Stimulated activated CD4-positive, alpha-beta T cell treated with anti-CD3 and anti-CD28 coated beads, Interleukin-2, amount 100 ng/mL, for 48 hours (primary cell): ENCODE results near the gene NDUFS8.
"Not testable (repeated sequence)": the region's sequence is repeated elsewhere in the genome, so short reads cannot be mapped to it uniquely, and the experiment has no call there.

Experiments used
- DNase-seq, 2 donors: peaks; one replicate each; pipeline ENCODE4 v3.0.0-alpha.2; 2020

The NDUFS8 gene

GRCh38 chr11:68030318-68031143 is at the start of gene NDUFS8:
Gene NDUFS8, plus strand, starts transcription at chr11:68030681. Its CDS starts 1,471 bp downstream, at chr11:68032152.
- DNase-seq = peak; percentile 89 to 94

- DNase-seq = not testable (repeated sequence)
These were observed 49.3 kb upstream of the NDUFS8 start for GRCh38 chr11:67981226-67981625.

- not testable (repeated sequence) for DNase-seq
These were observed 48.1 kb upstream of the NDUFS8 start for GRCh38 chr11:67982255-67982857.

- DNase-seq = no peak
These were observed 46.5 kb upstream of the NDUFS8 start for GRCh38 chr11:67983951-67984350.

GRCh38 chr11:67985302-67985701 is 45.2 kb upstream of the NDUFS8 start:
- not testable (repeated sequence) for DNase-seq

GRCh38 chr11:67990546-67991346 is 39.7 kb upstream of the NDUFS8 start:
- not testable (repeated sequence) for DNase-seq

- DNase-seq = not testable (repeated sequence)
These were observed 38.9 kb upstream of the NDUFS8 start for GRCh38 chr11:67991347-67992121.

- DNase-seq = peak; percentile 24 to 34
These were observed 36.7 kb upstream of the NDUFS8 start for GRCh38 chr11:67993821-67994220.

GRCh38 chr11:67994387-67994786 is 36.1 kb upstream of the NDUFS8 start:
- not testable (repeated sequence) for DNase-seq

GRCh38 chr11:67995129-67995528 is 35.4 kb upstream of the NDUFS8 start:
- not testable (repeated sequence) for DNase-seq

GRCh38 chr11:67995579-67995978 is 34.9 kb upstream of the NDUFS8 start:
- not testable (repeated sequence) for DNase-seq

GRCh38 chr11:67996051-67996450 is 34.4 kb upstream of the NDUFS8 start:
- no peak for DNase-seq

- peak; percentile 25 to 56 for DNase-seq
These were observed 33.6 kb upstream of the NDUFS8 start for GRCh38 chr11:67996622-67997474.

- no peak for DNase-seq
These were observed 33.0 kb upstream of the NDUFS8 start for GRCh38 chr11:67997475-67997921.

GRCh38 chr11:67998150-67999045 is 32.1 kb upstream of the NDUFS8 start:
- no peak for DNase-seq

GRCh38 chr11:67999201-67999629 is 31.3 kb upstream of the NDUFS8 start:
- no peak for DNase-seq

- no peak for DNase-seq
These were observed 30.8 kb upstream of the NDUFS8 start for GRCh38 chr11:67999704-68000103.

GRCh38 chr11:68002575-68002937 is 27.9 kb upstream of the NDUFS8 start:
- no peak for DNase-seq

GRCh38 chr11:68002938-68003845 is 27.3 kb upstream of the NDUFS8 start:
- peak in 1 of 2 donors; percentile 36 for DNase-seq
